RPMI7951 (cell line): ENCODE results near the gene SLX4IP. TPM values are rescaled to one million over a fixed set of nuclear protein-coding genes. Genes with fewer than 3 reads are reported as not detected.
A peak's percentile ranks its signal among the peaks of the same experiment; 100 is the strongest.

Source experiments
- DNase-seq: peaks from one replicate; pipeline ENCODE4 v3.0.0-alpha.2; 2012; ENCODE audit warnings: low read depth
- total RNA-seq: library from RNA; depleted of rRNA; stranded (reverse); fragments of >200 nt; shearing (Covaris generic); gene quantifications from 2 replicates; pipeline ENCODE4 v1.2.3, GENCODE V29; 2014

The SLX4IP gene
- total RNA-seq, 1 experiment from 2014 or later = 4.7 TPM

GRCh38 chr20:10633718-10634117, 198.6 kb downstream of the SLX4IP start:
- no peak for DNase-seq

GRCh38 chr20:10634211-10634610, 199.1 kb downstream of the SLX4IP start:
- DNase-seq = no peak

- peak; percentile 16 for DNase-seq
These were observed 199.7 kb downstream of the SLX4IP start for GRCh38 chr20:10634683-10635411.

GRCh38 chr20:10635476-10636208, 200.5 kb downstream of the SLX4IP start:
- DNase-seq = no peak

GRCh38 chr20:10636326-10636818, 201.3 kb downstream of the SLX4IP start:
- DNase-seq = peak; percentile 55

GRCh38 chr20:10637031-10637559, 202.0 kb downstream of the SLX4IP start:
- DNase-seq = peak; percentile 82

GRCh38 chr20:10637563-10637962, 202.5 kb downstream of the SLX4IP start:
- DNase-seq = no peak

- DNase-seq = no peak
These were observed 204.1 kb downstream of the SLX4IP start for GRCh38 chr20:10639077-10639736.

GRCh38 chr20:10639737-10640556, 204.8 kb downstream of the SLX4IP start:
- no peak for DNase-seq

- no peak for DNase-seq
These were observed 205.8 kb downstream of the SLX4IP start for GRCh38 chr20:10640897-10641296.

GRCh38 chr20:10641467-10641866, 206.4 kb downstream of the SLX4IP start:
- no peak for DNase-seq

- no peak for DNase-seq
These were observed 206.8 kb downstream of the SLX4IP start for GRCh38 chr20:10641893-10642292.

GRCh38 chr20:10642856-10643559, 207.9 kb downstream of the SLX4IP start:
- peak; percentile 60 for DNase-seq

- DNase-seq = no peak
These were observed 208.4 kb downstream of the SLX4IP start for GRCh38 chr20:10643560-10643873.

- no peak for DNase-seq
These were observed 209.5 kb downstream of the SLX4IP start for GRCh38 chr20:10644458-10645204.

- no peak for DNase-seq
These were observed 210.1 kb downstream of the SLX4IP start for GRCh38 chr20:10645205-10645570.

- no peak for DNase-seq
These were observed 210.9 kb downstream of the SLX4IP start for GRCh38 chr20:10646006-10646405.

GRCh38 chr20:10646886-10647420, 211.8 kb downstream of the SLX4IP start:
- no peak for DNase-seq

- DNase-seq = peak; percentile 20
These were observed 212.4 kb downstream of the SLX4IP start for GRCh38 chr20:10647471-10647870.

GRCh38 chr20:10647909-10648308, 212.8 kb downstream of the SLX4IP start:
- DNase-seq = no peak
